Fibroblast of pulmonary artery (primary cell): ENCODE results near the gene MUL1.

Source experiments
- DNase-seq: peaks from one replicate; pipeline ENCODE4 v3.0.0-alpha.2; 2010; ENCODE audit warnings: low read depth
- H3K4me3 ChIP-seq: replicated peaks from 2 replicates; pipeline ENCODE4 v1.5.1; 2011; ENCODE audit warnings: low read depth, mild to moderate bottlenecking, control low read depth, low read length, moderate library complexity
- TF ChIP-seq, protein P1 (sequence below): IDR thresholded peaks from 2 replicates; pipeline ENCODE4 v1.5.1; 2011; ENCODE audit warnings: mild to moderate bottlenecking, control low read depth, low read length, inconsistent platforms; ENCODE audit errors: missing control alignments

The MUL1 gene

DNA sequence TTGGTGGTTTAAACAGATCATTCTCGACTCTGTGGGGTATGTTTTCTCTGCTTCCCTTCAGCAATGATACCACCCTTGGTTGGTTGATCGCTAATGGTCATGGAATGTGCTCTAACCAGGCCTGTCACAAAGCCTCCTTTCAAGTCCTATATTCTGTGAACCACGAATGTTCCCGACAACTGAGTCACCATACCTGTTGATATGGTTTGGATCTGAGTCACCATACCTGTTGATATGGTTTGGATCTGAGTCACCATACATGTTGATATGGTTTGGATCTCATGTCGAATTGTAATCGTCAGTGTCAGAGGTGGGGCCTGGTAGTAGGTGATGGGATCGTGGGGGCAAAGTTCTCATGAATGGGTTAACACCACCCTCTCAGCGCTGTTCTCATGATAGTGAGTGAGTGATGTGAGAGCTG lies 11.7 kb downstream of the MUL1 start:
- TF ChIP-seq, protein P1, sequence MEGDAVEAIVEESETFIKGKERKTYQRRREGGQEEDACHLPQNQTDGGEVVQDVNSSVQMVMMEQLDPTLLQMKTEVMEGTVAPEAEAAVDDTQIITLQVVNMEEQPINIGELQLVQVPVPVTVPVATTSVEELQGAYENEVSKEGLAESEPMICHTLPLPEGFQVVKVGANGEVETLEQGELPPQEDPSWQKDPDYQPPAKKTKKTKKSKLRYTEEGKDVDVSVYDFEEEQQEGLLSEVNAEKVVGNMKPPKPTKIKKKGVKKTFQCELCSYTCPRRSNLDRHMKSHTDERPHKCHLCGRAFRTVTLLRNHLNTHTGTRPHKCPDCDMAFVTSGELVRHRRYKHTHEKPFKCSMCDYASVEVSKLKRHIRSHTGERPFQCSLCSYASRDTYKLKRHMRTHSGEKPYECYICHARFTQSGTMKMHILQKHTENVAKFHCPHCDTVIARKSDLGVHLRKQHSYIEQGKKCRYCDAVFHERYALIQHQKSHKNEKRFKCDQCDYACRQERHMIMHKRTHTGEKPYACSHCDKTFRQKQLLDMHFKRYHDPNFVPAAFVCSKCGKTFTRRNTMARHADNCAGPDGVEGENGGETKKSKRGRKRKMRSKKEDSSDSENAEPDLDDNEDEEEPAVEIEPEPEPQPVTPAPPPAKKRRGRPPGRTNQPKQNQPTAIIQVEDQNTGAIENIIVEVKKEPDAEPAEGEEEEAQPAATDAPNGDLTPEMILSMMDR, result no peak
- DNase-seq, result peak; percentile 33
- no peak overlapping the region for H3K4me3 ChIP-seq

DNA sequence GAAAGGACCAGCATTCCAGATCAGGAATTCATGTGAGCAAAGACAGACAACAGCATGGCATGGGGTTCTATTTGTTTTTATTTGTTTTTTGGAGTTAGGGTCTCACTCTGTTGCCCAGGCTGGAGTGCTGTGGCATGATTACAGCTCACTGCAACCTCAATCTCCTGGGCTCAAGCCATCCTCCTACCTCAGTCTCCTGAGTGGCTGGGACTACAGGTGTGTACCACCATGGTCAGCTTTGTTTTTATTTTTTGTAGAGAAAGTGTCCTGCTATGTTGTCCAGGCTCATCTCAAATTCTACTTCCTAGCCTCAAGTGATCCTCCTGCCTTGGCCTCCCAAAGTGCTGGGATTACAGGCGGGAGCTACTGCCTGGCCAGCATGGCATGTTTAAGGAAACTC lies 12.3 kb downstream of the MUL1 start:
- TF ChIP-seq, protein P1, result no peak
- H3K4me3 ChIP-seq, result no peak overlapping the region
- DNase-seq, result no peak

DNA sequence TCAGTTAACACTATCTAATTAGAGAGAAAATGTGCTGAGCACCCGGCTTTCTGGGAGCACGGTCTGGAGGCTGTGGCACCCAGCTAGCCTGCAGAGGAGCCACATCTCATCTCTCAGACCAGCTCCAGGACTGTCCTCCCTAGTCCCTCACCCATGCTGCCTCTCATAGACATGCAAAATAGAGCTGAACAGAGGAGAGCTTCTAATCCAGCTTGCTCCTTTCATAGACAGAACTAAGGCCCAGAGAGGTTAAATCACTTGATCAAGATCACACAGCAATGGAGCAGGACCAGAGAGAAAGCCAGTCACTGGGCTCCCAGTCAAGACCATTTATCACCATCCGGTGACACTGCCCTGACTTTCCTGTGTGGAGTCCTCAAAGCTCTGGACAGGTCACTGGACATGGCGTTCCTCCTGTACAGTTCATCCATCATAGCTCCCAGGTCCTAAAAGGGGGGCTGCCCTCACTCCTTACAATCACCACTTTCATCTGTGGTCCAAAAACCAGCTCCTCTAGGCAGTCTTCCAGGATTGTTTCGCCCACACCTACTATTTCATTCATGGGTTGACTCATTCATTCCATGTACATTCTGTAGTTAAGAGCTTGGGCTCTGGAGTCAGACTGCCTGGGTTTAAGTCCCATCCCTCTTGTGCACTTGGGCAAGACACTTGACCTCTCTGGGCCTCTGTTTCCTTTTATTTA lies 13.2 kb downstream of the MUL1 start:
- DNase-seq, result peak; percentile 86
- TF ChIP-seq, protein P1, result no peak
- H3K4me3 ChIP-seq, result no peak overlapping the region

DNA sequence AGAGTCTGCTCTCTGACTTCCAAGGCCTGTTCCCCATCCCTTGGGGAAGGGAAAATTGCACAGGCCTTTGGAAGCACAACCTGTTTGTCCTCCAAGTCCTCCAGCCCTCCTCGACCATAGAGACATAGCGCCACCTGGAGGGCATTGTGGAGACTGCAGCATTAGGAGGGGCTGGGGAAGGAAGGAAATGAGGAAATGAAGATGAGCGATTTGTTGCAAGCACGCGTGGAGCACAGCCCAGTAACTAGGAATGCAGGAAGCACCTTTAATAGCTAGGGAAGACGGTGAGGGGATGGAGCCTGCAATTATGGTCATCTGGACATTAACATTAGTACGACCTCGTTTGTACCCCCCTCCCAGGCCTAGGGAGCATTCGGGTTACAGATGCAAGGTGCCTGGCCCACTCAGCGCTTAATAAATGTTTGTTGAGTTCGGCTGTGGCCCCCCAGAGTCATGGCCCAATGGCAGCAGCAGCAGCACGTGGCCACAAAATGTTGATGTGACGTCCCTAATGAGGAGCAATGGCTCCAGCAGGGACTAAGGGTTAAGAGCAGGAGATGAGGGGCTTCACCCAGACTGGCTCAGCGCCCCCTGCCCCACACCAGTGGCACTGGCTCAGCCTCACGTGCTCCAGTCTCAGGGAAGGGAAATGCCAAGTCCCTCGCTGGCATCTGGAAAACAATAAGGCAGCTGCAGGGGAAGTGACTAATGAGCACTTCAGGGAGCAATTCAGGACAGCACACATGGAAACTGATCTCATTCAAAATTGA lies 13.9 kb downstream of the MUL1 start:
- TF ChIP-seq, protein P1, result peak; percentile 98
- H3K4me3 ChIP-seq, result no peak overlapping the region
- DNase-seq, result peak; percentile 93

DNA sequence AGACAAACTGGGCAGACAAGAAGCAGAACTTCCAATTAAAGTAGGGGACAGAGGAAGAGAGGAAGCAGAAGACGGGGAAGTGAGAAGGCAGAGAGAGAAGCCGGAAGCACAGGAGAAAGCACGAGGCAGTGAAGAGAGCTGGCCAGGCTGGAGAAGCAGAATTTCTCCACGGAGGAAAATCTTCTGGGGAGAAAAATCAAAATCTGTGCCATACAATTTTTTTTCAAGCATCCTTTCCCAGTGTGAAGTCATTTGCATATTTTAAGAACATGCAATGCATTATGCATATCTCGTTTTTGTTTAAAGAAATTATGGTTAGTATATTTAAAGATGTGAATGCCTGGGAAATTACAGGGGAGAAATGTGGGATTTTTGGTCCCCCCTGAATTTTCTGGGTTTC lies 14.6 kb downstream of the MUL1 start:
- DNase-seq, result no peak
- TF ChIP-seq, protein P1, result no peak
- H3K4me3 ChIP-seq, result no peak overlapping the region

DNA sequence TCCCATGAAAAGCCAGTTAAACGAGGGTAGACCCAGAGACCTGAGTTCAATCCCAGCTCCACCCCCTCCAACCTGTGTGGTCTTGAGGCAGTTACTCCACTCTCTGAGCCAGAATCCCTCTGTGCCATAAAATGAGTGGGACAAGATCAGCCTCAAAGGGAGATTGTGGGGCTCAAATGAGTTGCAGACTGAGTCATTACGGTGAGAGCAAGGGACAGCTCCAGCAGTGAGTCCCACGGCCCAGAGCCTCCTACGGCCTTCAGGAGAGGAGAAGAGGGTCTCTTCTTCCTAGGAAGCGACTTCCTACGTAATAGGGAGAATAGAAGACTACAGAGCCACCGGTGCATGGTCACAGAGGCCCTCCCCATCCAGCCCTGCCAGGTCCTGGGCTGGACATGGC lies 15.2 kb downstream of the MUL1 start:
- no peak for DNase-seq
- no peak overlapping the region for H3K4me3 ChIP-seq
- TF ChIP-seq, protein P1, result no peak
